NT2/D1 (cell line): Measurements from ENCODE around the gene ZCCHC14.

Source experiments
- YY1 ChIP-seq: IDR thresholded peaks from 2 replicates; pipeline ENCODE4 v1.6.1; 2011; ENCODE audit not compliant: insufficient read length, insufficient read depth
- ZNF274 ChIP-seq: IDR thresholded peaks from 2 replicates; pipeline ENCODE4 v1.6.1; 2011; ENCODE audit warnings: mild to moderate bottlenecking, low read depth, low read length

- TF ChIP-seq YY1 (no peak), ZNF274 (no peak)
Measured at GRCh38 chr16:87412371-87412995, 80.3 kb downstream of the ZCCHC14 start.
